ENCODE data around the gene ZC3H12A.

ZC3H12A gene

GRCh38 chr1:37483785-37484184 lies 9.4 kb downstream of the ZC3H12A start:
- no peaks in the 10 kb centered on the region for H3K27me3 ChIP-seq (ENCODE audit: control insufficient read depth, low read length)
- H3K79me2 ChIP-seq (ENCODE audit: control insufficient read depth, low read length) = peaks cover 18% of the 10 kb centered on the region
- no peak for TF ChIP-seq CTCF (IDR thresholded peaks at IDR 0.05; ENCODE audit: low read depth, low read length, poor library complexity, severe bottlenecking)
- no peak for TF ChIP-seq EZH2phosphoT487 (IDR thresholded peaks at IDR 0.05; ENCODE audit: borderline replicate concordance, low read length)
- H3K27ac ChIP-seq (ENCODE audit: low read depth, low read length) = no peak overlapping the region
- H3K9me2 ChIP-seq (replicated peaks; ENCODE audit: control insufficient read depth, low read length) = no peaks in the 10 kb centered on the region
- H3K4me1 ChIP-seq (ENCODE audit: control insufficient read depth, low read length) = peaks cover 30% of the 10 kb centered on the region
- 0 out of 2 replicates have a peak, but pooled peaks cover 4% of the 10 kb centered on the region for H4K20me1 ChIP-seq (ENCODE audit: control insufficient read depth, insufficient read depth, low read depth, low read length)
- no peak overlapping the region for H3K4me3 ChIP-seq (ENCODE audit: low read length)
- H3K36me3 ChIP-seq (ENCODE audit: control insufficient read depth, low read length) = peaks cover 62% of the 10 kb centered on the region
- H3K4me2 ChIP-seq (ENCODE audit: low read length) = no peak overlapping the region
- H3F3A ChIP-seq (ENCODE audit: control insufficient read depth, insufficient read depth) = peaks cover 10% of the 10 kb centered on the region
- no peaks in the 10 kb centered on the region for H3K9me3 ChIP-seq (ENCODE audit: control insufficient read depth, insufficient read depth, low read length)

- Histone ChIP-seq H3K36me3 (ENCODE audit: control insufficient read depth, low read length) (peaks cover 56% of the 10 kb centered on the region), H3K79me2 (ENCODE audit: control insufficient read depth, low read length) (peaks cover 11% of the 10 kb centered on the region), H3K4me3 (ENCODE audit: low read length) (no peak overlapping the region), H3K4me2 (ENCODE audit: low read length) (no peak overlapping the region), H3K4me1 (ENCODE audit: control insufficient read depth, low read length) (peaks cover 23% of the 10 kb centered on the region), H4K20me1 (ENCODE audit: control insufficient read depth, insufficient read depth, low read depth, low read length) (0 out of 2 replicates have a peak, but pooled peaks cover 4% of the 10 kb centered on the region), H3K9me3 (ENCODE audit: control insufficient read depth, insufficient read depth, low read length) (no peaks in the 10 kb centered on the region), H3K27ac (ENCODE audit: low read depth, low read length) (no peak overlapping the region), H3F3A (ENCODE audit: control insufficient read depth, insufficient read depth) (peaks cover 4% of the 10 kb centered on the region), H3K9me2 (replicated peaks; ENCODE audit: control insufficient read depth, low read length) (no peaks in the 10 kb centered on the region), H3K27me3 (ENCODE audit: control insufficient read depth, low read length) (no peaks in the 10 kb centered on the region)
- TF ChIP-seq CTCF (IDR thresholded peaks at IDR 0.05; ENCODE audit: low read depth, low read length, poor library complexity, severe bottlenecking) (no peak), EZH2phosphoT487 (IDR thresholded peaks at IDR 0.05; ENCODE audit: borderline replicate concordance, low read length) (no peak)
These were observed 10.1 kb downstream of the ZC3H12A start for GRCh38 chr1:37484325-37485051.

DNA sequence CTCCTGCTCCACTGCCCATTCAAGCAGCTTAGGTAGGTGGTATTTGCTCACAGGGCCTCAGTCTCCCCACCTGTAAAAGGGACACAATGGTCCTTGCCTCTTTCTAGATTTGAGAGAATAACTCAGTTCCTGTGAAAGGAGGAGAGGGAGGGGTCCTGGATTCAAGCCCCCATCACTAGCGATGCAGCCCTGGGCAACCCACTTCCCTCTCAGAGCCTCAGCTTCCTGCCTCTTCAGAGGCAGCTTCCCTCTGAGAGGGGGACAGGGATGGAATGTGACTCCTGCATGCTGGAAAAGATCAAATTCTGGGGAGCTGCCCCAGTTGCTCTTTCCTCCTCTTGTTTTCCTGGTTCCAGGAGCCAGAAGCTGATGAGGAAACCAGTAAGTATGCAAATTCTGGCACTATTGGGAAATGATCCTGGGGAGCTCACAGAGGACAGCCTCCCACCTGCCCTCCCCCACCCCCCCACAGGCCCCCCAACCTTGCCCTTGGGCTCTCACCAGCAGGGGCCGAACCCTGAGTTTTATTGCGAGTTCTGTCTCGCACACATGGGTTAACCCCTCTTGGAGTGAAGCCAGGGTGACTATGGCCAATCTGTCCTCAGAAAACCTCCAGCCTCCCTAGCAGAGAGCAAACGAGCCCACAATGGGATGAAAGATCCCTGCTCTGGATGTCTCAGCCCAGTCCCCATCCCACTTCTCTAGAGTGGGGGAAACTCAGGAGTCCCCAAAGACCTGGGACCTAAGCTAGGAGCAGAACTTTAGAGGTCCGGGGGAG lies 11.7 kb downstream of the ZC3H12A start:
- H3K27ac ChIP-seq (ENCODE audit: low read depth, low read length) = peak overlapping the region; percentile 9; the same call in 1 of the 2 replicates
- H3K4me2 ChIP-seq (ENCODE audit: low read length) = peak overlapping the region; percentile 1; the same call in 1 of the 2 replicates
- no peaks in the 10 kb centered on the region for H3K9me3 ChIP-seq (ENCODE audit: control insufficient read depth, insufficient read depth, low read length)
- H3F3A ChIP-seq (ENCODE audit: control insufficient read depth, insufficient read depth) = peaks cover 4% of the 10 kb centered on the region
- 0 out of 2 replicates have a peak, but pooled peaks cover 4% of the 10 kb centered on the region for H4K20me1 ChIP-seq (ENCODE audit: control insufficient read depth, insufficient read depth, low read depth, low read length)
- no peaks in the 10 kb centered on the region; the same call in 1 of the 2 replicates for H3K79me2 ChIP-seq (ENCODE audit: control insufficient read depth, low read length)
- peaks cover 46% of the 10 kb centered on the region for H3K36me3 ChIP-seq (ENCODE audit: control insufficient read depth, low read length)
- peaks cover 15% of the 10 kb centered on the region for H3K4me1 ChIP-seq (ENCODE audit: control insufficient read depth, low read length)
- no peaks in the 10 kb centered on the region for H3K9me2 ChIP-seq (replicated peaks; ENCODE audit: control insufficient read depth, low read length)
- H3K4me3 ChIP-seq (ENCODE audit: low read length) = no peak overlapping the region
- H3K27me3 ChIP-seq (ENCODE audit: control insufficient read depth, low read length) = no peaks in the 10 kb centered on the region
- TF ChIP-seq CTCF (IDR thresholded peaks at IDR 0.05; ENCODE audit: low read depth, low read length, poor library complexity, severe bottlenecking) (no peak), EZH2phosphoT487 (IDR thresholded peaks at IDR 0.05; ENCODE audit: borderline replicate concordance, low read length) (no peak)
